Hindlimb muscle (tissue), 1 donor: ENCODE data around the gene JAKMIP3. TPM values are rescaled to one million over a fixed set of nuclear protein-coding genes. Genes with fewer than 3 reads are reported as not detected.

Experiments used
- DNase-seq: peaks from one replicate; pipeline ENCODE4 v3.0.0-alpha.2; 2013
- polyA plus RNA-seq: library from polyadenylated mRNA; unstranded; fragments of 120-200 nt; gene quantifications from one replicate; pipeline ENCODE4 v1.2.1, GENCODE V29; 2013; ENCODE audit not compliant: insufficient read length

Gene JAKMIP3
- polyA plus RNA-seq, 1 donor: 0.80 TPM

- no peak for DNase-seq
Measured at GRCh38 chr10:132044803-132045202, 20.9 kb upstream of the JAKMIP3 start.

GRCh38 chr10:132045324-132045723, 20.4 kb upstream of the JAKMIP3 start:
- no peak for DNase-seq

DNA sequence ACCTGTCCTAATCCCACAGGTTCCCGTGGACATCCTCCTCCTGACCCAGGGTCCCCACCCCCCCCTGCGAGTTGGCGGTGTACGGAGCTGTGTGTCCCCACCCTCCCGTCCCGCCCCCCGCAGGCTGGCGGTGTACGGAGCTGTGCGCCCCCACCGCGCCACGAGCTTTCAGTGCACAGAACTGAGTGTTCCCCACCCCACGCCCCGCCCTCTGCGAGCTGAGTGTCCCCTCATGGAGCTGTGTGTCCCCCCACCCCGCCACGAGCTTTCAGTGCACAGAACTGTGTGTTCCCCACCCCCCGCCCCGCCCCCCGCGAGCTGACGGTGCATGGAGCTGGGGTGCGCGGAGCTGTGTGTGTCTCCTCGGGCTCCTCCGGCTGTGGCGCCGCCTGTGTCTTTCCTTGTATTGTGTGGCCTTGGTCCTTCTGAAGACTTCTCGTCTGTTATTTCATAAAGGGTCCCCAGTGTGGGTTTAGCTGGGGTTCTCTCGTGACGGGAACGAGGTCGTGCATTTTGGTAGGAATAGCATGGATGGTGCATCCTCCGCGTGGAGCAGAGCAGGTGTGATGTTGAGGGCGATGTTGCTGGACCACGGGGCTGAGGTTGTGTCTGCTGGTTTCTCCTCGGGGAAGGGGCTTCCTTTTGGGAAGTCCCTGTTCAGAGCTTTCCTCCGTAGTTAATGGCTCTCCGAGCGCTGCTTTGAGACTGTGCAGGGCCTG, 18.0 kb upstream of the JAKMIP3 start:
- no peak for DNase-seq

DNA sequence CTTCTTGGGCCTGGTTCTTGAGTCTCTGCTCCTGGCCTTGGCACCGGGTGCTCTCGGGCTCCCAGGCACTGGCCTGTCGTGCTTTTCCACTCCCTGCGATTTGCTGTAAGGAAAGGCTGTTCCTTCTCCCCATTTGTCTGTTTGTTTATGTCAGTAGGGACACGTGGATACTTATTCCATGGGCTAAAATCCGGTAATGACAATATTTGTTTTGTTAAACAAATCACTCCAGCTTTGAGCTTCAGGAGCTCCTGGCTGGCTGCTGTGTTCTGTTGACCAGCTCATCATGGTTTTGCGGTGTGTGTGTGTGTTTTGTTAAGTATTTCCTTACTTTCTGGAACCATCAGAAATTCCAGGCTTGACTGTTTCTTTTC, 17.5 kb upstream of the JAKMIP3 start:
- DNase-seq: no peak

DNA sequence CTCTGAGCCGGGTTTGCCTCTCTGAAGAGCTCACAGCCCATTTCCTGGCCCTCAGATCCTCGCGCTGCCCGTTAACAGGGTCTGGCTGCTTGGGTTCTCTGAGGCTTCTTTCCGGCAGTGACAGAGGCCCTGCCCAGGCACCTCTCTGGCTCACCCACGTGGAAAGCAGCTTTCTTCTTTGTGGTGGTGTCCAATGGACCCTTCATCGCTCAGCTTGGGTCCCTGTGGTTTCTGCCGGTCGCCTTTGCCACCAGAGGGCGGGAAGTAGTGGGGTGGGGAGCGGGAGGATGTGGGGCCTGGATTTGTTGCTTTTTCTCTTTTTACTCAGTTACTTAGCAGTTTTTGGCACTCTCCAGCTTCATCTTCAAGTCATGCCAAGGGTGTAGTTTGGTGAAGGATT, 15.6 kb upstream of the JAKMIP3 start:
- no peak for DNase-seq

GRCh38 chr10:132052124-132052523, 13.6 kb upstream of the JAKMIP3 start:
- no peak for DNase-seq

DNA sequence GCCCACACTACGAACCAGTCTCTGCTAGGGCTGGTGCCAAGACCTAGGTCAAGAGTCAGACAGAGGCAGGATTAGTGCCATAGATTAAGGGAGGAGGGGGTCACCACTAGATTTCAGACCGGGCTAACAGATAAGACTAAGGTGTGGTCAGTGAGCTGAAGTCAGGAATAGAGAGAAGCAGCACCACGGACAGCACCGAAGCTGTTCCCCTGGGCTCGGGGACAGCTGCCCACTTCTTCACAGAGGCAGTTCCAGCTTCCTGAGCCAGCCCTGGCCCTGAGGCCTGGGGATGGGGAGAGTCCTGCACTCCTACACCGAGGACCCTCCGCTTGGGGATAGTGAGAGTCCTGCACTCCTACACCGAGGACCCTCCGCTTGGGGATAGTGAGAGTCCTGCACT, 11.2 kb upstream of the JAKMIP3 start:
- no peak for DNase-seq

- DNase-seq: no peak
Measured at GRCh38 chr10:132055616-132056015, 10.1 kb upstream of the JAKMIP3 start.

DNA sequence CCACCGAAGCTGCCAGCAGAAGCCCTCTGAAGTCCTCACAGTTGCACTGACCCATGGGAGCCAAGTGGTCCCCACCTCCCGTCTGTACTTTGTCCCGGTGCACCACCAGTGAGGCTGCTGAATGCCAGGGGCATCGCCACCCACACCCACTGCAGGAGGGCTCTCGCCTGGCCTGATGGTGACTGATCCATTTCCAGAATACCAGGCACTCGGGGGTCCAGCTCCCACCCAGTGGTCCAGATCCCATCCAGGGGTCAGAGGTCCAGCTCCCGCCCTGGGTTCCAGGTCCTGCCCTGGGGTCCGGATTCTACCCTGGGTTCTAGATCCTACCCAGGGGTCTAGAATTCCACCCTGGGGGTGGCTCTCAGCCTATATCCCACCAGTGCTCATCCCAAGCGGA, 9.1 kb upstream of the JAKMIP3 start:
- DNase-seq: no peak

- DNase-seq: no peak
Measured at GRCh38 chr10:132057191-132057681, 8.5 kb upstream of the JAKMIP3 start.

GRCh38 chr10:132058111-132058745, 7.5 kb upstream of the JAKMIP3 start:
- no peak for DNase-seq

DNA sequence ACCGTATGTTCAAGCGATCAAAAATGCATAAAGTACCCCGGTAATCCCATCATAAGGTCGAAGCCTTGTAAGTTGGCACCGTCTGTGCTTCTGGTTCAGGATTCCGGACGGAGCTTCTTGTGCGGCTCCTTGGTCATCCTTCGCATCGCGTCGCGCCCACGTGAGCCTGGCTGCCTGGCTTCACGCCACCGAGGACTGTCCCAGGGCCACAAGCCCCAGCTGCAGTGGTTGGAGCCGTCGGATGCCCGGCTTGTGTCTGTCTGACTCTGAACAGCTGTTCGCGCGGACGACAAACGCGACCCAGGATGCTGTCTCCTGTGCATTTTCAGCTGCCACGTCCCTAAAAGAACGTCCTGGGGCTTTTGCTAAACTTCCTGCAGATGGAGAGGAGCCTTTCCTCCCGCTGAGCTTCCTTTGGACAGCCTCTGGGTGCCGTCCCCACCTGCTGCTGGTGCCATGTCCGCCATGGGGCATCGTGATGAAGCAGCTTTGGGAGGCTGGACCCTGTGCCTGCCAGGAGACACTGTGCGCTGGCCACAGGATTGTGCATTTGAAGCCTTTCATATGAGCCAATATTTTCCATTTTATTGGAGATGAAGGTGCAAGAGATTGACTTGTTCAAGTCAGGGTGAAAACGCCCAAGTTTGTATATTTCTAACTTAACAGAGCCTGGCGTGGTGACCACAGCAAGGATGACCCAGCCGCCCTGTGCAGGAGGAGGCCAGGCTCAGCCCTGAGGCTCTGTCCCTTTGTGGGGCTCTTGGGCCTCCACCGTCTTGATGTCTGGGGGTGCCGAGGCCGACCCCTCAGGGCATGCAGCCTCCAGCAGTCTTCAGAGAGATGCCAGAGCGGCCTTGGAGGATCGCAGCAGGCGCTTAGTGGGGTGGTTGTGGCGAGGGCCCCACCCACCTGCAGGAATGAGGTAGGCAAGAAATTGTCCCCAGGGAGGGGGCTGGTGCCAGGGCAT, 6.7 kb upstream of the JAKMIP3 start:
- no peak for DNase-seq

DNA sequence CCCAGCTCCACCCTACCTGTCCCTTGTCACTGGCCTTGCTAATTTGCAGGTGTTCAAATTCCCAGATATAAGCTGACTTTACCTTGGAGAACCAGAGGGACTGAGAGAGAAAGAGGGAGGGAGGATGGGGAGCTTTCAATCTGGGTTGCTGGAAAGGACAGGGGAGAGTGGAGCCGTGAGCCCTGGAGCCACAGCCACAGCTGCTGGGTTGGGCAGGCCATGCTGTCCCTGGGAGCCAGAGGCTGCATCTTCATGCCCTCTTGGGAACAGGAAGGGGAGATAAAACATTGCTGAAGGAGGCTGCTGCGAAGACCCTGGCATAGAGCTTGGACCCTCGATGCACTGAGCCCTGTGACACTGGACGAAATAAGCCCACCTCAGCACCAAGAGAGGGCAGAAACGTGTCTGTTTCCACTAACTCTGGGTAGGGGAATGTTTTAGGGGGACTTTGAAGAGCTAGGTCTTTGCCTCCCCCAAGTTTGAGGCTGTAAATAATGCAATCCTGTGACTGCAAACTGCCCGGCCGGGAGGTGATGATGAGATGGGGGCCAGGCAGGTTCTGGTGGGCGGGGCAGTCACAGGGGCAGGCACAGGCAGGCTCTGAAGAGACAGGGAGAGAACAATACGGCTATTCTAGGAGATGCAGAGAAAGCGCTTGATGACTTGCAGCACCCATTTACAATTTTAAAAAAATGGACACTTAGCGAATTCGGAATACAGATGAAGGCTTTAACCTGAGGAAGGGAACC, 5.8 kb upstream of the JAKMIP3 start:
- DNase-seq: no peak

- no peak for DNase-seq
Measured at GRCh38 chr10:132061030-132061429, 4.7 kb upstream of the JAKMIP3 start.

GRCh38 chr10:132061465-132061864, 4.3 kb upstream of the JAKMIP3 start:
- no peak for DNase-seq

DNA sequence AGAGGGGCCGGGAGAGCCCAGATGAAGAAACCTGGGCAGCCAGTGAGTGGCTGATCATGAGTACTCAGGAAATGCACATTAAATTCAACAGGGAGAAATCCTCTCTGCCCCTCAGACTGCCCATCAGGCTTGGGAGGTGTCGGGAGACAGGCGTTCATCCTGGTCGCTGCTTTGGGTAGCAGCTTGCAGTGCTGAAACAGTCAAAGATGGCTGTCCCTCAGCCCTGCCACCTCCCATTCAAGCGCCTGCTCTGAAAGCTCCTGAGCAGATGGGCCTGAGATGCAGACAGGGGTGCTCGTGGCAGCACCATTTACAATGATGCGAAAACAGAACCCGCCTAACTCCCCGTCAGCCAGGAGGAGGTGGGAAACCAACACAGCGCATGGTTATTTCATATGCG, 3.6 kb upstream of the JAKMIP3 start:
- DNase-seq: no peak

GRCh38 chr10:132062641-132063390, 2.9 kb upstream of the JAKMIP3 start:
- DNase-seq: no peak

GRCh38 chr10:132063432-132063831, 2.3 kb upstream of the JAKMIP3 start:
- DNase-seq: no peak

- no peak for DNase-seq
Measured at GRCh38 chr10:132064082-132064755, 1.5 kb upstream of the JAKMIP3 start.

DNA sequence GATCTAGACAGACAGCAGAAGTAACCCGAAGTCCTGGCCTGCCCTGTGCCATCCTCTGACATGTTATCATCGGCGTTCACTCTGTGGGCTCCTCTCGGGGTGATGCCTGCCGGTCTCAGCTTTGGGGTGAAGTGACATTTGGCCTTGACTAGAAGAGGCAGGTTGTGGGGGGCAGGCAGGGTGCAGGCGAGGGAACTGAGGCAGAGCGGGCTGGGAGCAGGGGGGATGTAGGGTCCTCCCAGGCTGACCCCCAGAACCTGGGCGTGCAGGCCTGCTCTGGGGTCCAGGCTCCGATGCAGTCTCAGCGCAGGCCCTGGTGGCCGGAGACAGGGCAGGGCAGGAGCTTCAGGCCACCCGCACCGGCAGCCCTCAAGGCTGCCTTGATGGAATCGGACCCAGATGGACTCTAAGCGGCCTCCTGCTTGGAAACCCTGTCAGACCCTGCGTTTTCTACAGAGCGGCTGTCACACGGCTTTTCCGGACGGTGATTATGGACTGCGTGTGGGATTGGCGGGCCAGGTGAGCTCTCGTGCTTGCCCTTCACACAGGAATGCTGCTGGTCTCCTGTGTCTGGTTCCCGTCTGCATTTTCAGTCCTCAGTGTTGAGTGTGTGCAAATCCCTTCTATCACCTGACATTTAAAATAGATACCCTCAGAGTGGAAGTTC, 842 bp upstream of the JAKMIP3 start:
- DNase-seq: no peak
